ENCODE results near the gene RGS14.

DNA sequence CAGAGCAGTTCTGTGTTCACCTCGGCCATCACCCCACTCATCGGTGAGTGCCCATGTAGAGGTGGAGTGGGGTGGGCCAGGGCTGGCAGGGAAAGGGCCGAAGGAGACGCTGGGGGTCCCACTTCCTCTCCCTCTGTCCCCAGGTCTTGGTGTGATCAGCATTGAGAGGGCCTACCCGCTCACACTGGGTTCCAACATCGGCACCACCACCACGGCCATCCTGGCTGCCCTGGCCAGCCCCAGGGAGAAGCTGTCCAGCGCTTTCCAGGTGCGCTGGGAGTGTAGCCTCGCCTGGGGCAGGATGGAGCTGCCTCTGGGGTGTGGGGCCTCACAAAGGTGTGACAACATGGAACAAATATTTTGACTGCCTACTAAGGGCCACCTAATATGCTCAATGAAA lies 39.1 kb downstream of the RGS14 start:
- no peak for TF ChIP-seq CTCF (IDR thresholded peaks at IDR 0.05; ENCODE audit: extremely low read depth in 1 of 2, insufficient read depth in 1 of 2, low read depth in 1 of 2, low read length in 2 of 2)
- no peak for TF ChIP-seq POLR2A (IDR thresholded peaks at IDR 0.05; ENCODE audit: low read depth, low read length)
- TF ChIP-seq FOS (IDR thresholded peaks at IDR 0.05; ENCODE audit: borderline replicate concordance, insufficient read depth, low read length) = no peak
- no peak for TF ChIP-seq EZH2 (IDR thresholded peaks at IDR 0.05; ENCODE audit: borderline replicate concordance, low read depth, low read length, severe bottlenecking)
- TF ChIP-seq POLR2AphosphoS5 (IDR thresholded peaks at IDR 0.05; ENCODE audit: insufficient read depth, low read depth, low read length) = no peak
- no peak for TF ChIP-seq JUN (IDR thresholded peaks at IDR 0.05; ENCODE audit: borderline replicate concordance, insufficient read depth, insufficient read length, low read depth)
